Nephron progenitor cell (in vitro differentiated cells): ENCODE results near the gene CCDC78.

Experiments used
- DNase-seq: peaks from one replicate; pipeline ENCODE4 v3.0.0; 2021
- H3K27ac Mint-ChIP-seq: 2 replicates; pipeline ENCODE4 v1.8.0; 2021; ENCODE audit warnings: mild to moderate bottlenecking, moderate library complexity, mixed read lengths
- H3K27me3 Mint-ChIP-seq: 2 replicates; pipeline ENCODE4 v1.8.0; 2021; ENCODE audit warnings: mild to moderate bottlenecking, low read depth, mixed read lengths; ENCODE audit not compliant: poor library complexity
- H3K36me3 Mint-ChIP-seq: 2 replicates; pipeline ENCODE4 v1.8.0; 2021; ENCODE audit warnings: low read depth, mixed read lengths
- H3K4me1 Mint-ChIP-seq: 2 replicates; pipeline ENCODE4 v1.8.0; 2021; ENCODE audit warnings: mixed read lengths
- H3K4me3 Mint-ChIP-seq: 2 replicates; pipeline ENCODE4 v1.8.0; 2021; ENCODE audit warnings: mild to moderate bottlenecking, moderate library complexity, mixed read lengths
- H3K9me3 Mint-ChIP-seq: 2 replicates; pipeline ENCODE4 v1.8.0; 2021; ENCODE audit warnings: mild to moderate bottlenecking, moderate library complexity, mixed read lengths
- TF ChIP-seq, protein P1 (sequence below): fragments of 200-600 bp; sonication (generic); IDR thresholded peaks from 2 replicates; pipeline ENCODE4 v1.5.0; 2021; ENCODE audit warnings: antibody characterized with exemption

Gene CCDC78

DNA sequence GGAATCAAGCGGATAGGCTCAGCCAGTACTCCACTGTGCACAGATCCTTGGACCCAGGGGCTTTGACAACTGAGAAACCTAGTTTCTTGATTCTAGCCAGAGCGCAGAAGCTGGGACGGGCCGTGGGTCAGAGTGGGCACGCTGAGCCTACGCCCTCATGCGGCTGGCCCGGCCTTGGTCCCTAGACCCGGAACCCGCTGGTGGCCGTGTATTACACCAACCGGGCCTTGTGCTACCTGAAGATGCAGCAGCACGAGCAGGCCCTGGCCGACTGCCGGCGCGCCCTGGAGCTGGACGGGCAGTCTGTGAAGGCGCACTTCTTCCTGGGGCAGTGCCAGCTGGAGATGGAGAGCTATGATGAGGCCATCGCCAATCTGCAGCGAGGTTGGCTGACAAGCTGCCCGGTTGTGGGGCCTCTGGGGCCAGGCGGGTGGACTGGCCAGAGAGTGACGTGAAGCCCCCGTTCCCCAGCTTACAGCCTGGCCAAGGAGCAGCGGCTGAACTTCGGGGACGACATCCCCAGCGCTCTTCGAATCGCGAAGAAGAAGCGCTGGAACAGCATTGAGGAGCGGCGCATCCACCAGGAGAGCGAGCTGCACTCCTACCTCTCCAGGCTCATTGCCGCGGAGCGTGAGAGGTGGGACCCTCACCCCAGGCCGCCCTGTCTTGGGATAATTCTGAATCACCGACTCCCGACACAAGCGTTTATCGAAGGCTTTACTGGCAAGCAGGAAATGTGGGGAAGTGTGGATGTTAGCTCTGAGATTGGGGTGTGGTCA is 45.1 kb downstream of the CCDC78 start:
- H3K27ac Mint-ChIP-seq: no peak overlapping the region
- H3K27me3 Mint-ChIP-seq: peaks cover 10% of the 10 kb centered on the region
- peaks cover 15% of the 10 kb centered on the region for H3K36me3 Mint-ChIP-seq
- H3K9me3 Mint-ChIP-seq: no peaks in the 10 kb centered on the region
- DNase-seq: no peak
- peaks cover 41% of the 10 kb centered on the region for H3K4me1 Mint-ChIP-seq
- H3K4me3 Mint-ChIP-seq: peak overlapping the region; percentile 78
- TF ChIP-seq, protein P1, sequence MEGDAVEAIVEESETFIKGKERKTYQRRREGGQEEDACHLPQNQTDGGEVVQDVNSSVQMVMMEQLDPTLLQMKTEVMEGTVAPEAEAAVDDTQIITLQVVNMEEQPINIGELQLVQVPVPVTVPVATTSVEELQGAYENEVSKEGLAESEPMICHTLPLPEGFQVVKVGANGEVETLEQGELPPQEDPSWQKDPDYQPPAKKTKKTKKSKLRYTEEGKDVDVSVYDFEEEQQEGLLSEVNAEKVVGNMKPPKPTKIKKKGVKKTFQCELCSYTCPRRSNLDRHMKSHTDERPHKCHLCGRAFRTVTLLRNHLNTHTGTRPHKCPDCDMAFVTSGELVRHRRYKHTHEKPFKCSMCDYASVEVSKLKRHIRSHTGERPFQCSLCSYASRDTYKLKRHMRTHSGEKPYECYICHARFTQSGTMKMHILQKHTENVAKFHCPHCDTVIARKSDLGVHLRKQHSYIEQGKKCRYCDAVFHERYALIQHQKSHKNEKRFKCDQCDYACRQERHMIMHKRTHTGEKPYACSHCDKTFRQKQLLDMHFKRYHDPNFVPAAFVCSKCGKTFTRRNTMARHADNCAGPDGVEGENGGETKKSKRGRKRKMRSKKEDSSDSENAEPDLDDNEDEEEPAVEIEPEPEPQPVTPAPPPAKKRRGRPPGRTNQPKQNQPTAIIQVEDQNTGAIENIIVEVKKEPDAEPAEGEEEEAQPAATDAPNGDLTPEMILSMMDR: no peak

DNA sequence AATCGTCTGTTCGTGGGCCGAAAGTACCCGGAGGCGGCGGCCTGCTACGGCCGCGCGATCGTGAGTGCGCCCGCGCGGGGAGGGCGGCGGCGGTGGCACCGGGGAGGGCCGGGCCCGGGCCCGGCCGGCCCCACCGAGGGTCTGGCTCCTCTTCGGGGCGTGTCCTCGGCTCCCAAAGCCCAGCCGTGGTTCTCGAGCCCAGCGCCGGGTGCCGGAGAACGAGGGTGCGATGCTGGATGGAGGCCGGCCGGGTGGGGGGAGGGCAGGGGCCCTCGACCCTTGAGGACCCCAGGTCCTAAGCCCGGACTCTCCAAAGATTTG is 45.7 kb downstream of the CCDC78 start:
- Mint-ChIP-seq H3K27me3 (peaks cover 10% of the 10 kb centered on the region), H3K9me3 (no peaks in the 10 kb centered on the region), H3K36me3 (peaks cover 10% of the 10 kb centered on the region), H3K27ac (no peak overlapping the region), H3K4me3 (peak overlapping the region; percentile 86), H3K4me1 (peaks cover 35% of the 10 kb centered on the region)
- TF ChIP-seq, protein P1: no peak
- DNase-seq: no peak

DNA sequence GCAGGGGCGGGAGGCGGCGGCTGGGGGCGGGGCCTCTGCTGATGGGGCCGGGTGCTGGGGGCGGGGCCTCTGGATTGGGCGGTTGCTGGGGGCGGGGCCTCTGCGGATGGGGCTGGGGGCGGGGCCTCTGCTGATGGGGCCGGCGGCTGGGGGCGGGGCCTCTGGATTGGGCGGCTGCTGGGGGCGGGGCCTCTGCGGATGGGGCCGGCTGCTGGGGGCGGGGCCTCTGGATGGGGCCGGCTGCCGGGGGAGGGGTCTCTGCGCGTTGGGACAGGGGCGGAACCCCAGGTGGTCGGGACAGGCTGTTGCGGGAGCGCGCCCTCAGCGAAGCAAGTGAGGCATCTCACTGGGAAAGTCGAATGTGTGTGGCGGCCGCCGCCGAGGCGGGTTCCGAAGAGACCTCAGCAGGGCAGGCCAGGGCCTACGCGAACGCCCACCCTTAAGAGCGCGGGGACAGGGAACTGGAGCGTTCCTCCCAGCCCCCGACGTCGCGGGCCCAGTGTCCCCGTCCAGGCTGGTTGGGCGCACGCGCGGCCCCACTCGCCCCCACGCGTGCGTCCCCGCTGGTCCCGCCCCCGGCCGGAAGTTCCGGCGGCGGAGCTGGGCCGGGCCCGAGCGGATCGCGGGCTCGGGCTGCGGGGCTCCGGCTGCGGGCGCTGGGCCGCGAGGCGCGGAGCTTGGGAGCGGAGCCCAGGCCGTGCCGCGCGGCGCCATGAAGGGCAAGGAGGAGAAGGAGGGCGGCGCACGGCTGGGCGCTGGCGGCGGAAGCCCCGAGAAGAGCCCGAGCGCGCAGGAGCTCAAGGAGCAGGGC is 46.2 kb downstream of the CCDC78 start, which contains the start of gene STUB1:
STUB1 (plus strand) TSS at position 597 of the 811 bp plus-strand sequence; CDS start at position 713, 116 bp downstream.
- Mint-ChIP-seq H3K4me1 (peaks cover 38% of the 10 kb centered on the region), H3K36me3 (peaks cover 10% of the 10 kb centered on the region), H3K27me3 (peaks cover 14% of the 10 kb centered on the region), H3K9me3 (no peaks in the 10 kb centered on the region), H3K27ac (peak within 1 kb of the TSS; percentile 83), H3K4me3 (peak within 1 kb of the TSS; percentile 86)
- TF ChIP-seq, protein P1: no peak
- DNase-seq: peak; percentile 98

DNA sequence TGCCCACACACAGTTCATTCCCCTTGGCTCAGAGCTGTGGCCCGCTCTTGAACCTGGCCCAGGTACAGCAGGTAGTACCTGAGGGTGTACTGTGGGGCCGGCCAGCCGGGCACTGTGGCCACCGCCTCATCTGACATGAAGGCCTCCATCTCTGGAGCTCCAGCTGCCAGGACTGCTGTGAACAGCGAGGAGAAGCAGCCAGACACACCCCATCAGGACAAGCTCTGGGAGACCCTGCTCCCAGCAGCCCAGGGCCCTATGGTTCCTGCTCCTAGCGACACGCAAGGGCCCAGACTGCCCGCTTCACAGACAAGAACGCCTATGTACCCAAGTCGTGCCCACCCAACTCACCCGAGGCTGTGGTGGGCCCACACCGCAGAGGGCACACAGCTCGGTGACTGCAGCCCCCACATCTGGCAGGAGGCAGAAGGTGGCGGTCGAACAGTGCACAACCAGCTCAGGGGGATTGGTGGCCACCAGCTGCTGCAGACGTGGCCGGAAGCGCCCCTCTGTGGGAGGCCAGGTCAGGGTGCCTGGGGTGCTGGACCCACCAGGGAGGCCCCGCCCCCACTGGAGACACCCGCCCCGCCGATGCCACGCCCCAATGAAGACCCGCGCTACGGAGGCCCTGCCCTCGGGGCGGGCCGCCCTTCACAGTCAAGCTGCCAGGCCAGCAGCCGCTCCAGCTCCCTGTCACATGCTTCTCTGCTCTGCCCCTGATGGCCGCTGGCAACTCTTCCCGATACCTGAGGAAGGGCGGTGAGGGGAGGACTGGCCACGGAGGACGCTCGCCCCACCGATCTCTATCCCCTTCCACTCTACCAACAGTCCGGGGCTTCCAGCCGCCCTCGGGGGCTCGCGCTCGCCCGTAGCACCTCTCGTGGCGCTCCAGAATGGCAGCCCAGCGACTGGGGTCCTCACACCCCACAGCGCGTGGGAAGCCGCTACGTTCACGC is 47.1 kb downstream of the CCDC78 start:
- Mint-ChIP-seq H3K4me1 (peaks cover 42% of the 10 kb centered on the region), H3K36me3 (peaks cover 10% of the 10 kb centered on the region), H3K27ac (no peak overlapping the region), H3K4me3 (peak overlapping the region; percentile 86), H3K9me3 (no peaks in the 10 kb centered on the region), H3K27me3 (peaks cover 18% of the 10 kb centered on the region)
- TF ChIP-seq, protein P1: no peak
- peak; percentile 74 for DNase-seq

DNA sequence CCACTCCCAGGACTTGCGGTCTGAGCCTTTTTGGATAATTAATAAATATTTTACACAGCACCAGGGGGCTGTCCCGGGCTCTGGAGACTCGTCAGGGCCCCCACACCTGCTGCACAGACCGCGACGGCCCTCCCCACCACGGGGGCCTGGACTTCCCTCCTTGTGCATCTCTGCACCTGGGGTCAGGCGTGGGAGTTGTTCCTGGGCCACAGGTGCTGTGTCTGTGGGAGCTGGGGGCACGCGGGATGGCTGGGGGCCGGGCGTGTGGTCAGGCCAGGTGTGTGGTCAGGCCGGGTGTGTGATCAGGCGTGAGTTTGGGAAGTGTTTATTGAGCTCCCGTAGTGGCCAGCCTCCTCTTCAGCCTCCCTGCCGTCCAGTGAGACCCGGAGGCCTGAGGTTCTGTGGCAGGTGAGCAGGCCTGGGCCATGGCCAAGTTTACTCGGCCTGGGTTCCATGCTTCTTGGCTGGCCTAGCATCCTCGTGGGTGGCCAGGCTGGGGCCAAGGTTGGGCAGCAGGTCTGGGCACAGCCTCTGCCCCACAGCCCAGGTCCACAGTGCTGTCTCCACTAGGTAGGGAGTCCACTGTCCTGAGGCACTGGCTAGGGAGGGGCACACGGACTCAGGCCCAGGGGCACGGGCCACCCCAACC is 47.9 kb downstream of the CCDC78 start:
- no peak overlapping the region for H3K27ac Mint-ChIP-seq

More for the DNA sequence above, 47.9 kb downstream of the CCDC78 start:
- H3K36me3 Mint-ChIP-seq: peaks cover 10% of the 10 kb centered on the region
- H3K27me3 Mint-ChIP-seq: peaks cover 18% of the 10 kb centered on the region
- TF ChIP-seq, protein P1: no peak
- no peak overlapping the region for H3K4me3 Mint-ChIP-seq
- no peaks in the 10 kb centered on the region for H3K9me3 Mint-ChIP-seq
- peaks cover 41% of the 10 kb centered on the region for H3K4me1 Mint-ChIP-seq
- DNase-seq: no peak
